CD4-positive, alpha-beta memory T cell (primary cell): Measurements from ENCODE around the gene MAPK12. TPM values are rescaled to one million over a fixed set of nuclear protein-coding genes. Genes with fewer than 3 reads are reported as not detected.
"Not testable (repeated sequence)": the region's sequence is repeated elsewhere in the genome, so short reads cannot be mapped to it uniquely, and the experiment has no call there.

Experiments
- CTCF ChIA-PET: fragments of 350-600 bp; sonication (Branson Sonifier 250); formaldehyde crosslinking; loops from one replicate; lab custom pipeline; 2021; ENCODE audit warnings: inconsistent platforms; ENCODE audit not compliant: partially characterized antibody; lab: Charles Lee
- POLR2A ChIA-PET: fragments of 350-600 bp; sonication (Branson Sonifier 250); formaldehyde crosslinking; loops from one replicate; lab custom pipeline; 2021; ENCODE audit not compliant: partially characterized antibody; lab: Charles Lee
- DNase-seq, 5 donors: peaks; one replicate each; pipeline versions ENCODE4 v3.0.0 to v3.0.0-alpha.2; 2020 to 2022; ENCODE audit warnings: mixed read lengths in 1 of 5
- H3K27ac ChIP-seq: one replicate; pipeline ENCODE4 v1.7.0; 2013; ENCODE audit warnings: low read depth, low read length
- H3K27me3 ChIP-seq: 2 replicates; pipeline ENCODE4 v1.7.0; 2013; ENCODE audit warnings: mild to moderate bottlenecking, low read length, moderate library complexity; ENCODE audit not compliant: insufficient read depth
- H3K36me3 ChIP-seq: 2 replicates; pipeline ENCODE4 v1.7.0; 2013; ENCODE audit warnings: mild to moderate bottlenecking, low read length, moderate library complexity; ENCODE audit not compliant: insufficient read depth
- H3K4me1 ChIP-seq: 2 replicates; pipeline ENCODE4 v1.7.0; 2013; ENCODE audit warnings: mild to moderate bottlenecking, low read length, moderate library complexity; ENCODE audit not compliant: insufficient read depth
- H3K4me3 ChIP-seq, 2 donors: one replicate each; pipeline ENCODE4 v1.7.0; 2013; ENCODE audit warnings: low read length in 2 of 2, mild to moderate bottlenecking in 1 of 2
- H3K9me3 ChIP-seq, 2 donors: one replicate each; pipeline ENCODE4 v1.7.0; 2013; ENCODE audit warnings: low read length in 2 of 2, control low read depth in 1 of 2; ENCODE audit not compliant: control insufficient read depth in 1 of 2
- H3K27ac Mint-ChIP-seq, 7 donors: one replicate each; pipeline ENCODE4 v1.8.0; 2020 to 2021; ENCODE audit warnings: mixed read lengths in 7 of 7, mild to moderate bottlenecking in 6 of 7, inconsistent platforms in 3 of 7, moderate library complexity in 3 of 7
- H3K27me3 Mint-ChIP-seq, 2 donors: one replicate each; pipeline ENCODE4 v1.8.0; 2020 to 2021; ENCODE audit warnings: mixed read lengths in 2 of 2
- H3K36me3 Mint-ChIP-seq, 2 donors: one replicate each; pipeline ENCODE4 v1.8.0; 2020 to 2021; ENCODE audit warnings: mixed read lengths in 2 of 2, inconsistent platforms in 1 of 2, mild to moderate bottlenecking in 1 of 2
- H3K4me1 Mint-ChIP-seq, 4 donors: one replicate each; pipeline ENCODE4 v1.8.0; 2020 to 2021; ENCODE audit warnings: mixed read lengths in 4 of 4, mild to moderate bottlenecking in 1 of 4
- H3K4me3 Mint-ChIP-seq, 8 donors: one replicate each; pipeline ENCODE4 v1.8.0; 2020 to 2021; ENCODE audit warnings: mixed read lengths in 8 of 8, mild to moderate bottlenecking in 7 of 8, moderate library complexity in 6 of 8, inconsistent platforms in 3 of 8
- H3K9me3 Mint-ChIP-seq, 8 donors: one replicate each; pipeline ENCODE4 v1.8.0; 2020 to 2021; ENCODE audit warnings: mixed read lengths in 8 of 8, mild to moderate bottlenecking in 5 of 8, inconsistent platforms in 3 of 8, moderate library complexity in 1 of 8
- intact Hi-C: fragments of 100-400 bp; cut with micrococcal nuclease; formaldehyde crosslinking; loops from one replicate; pipeline ENCODE4 v1.15.1; 2023
- polyA plus RNA-seq, 2 donors: library from polyadenylated mRNA; unstranded; fragments of 300-500 nt; fragmentation: Illumina TruSeq; gene quantifications; one replicate each; pipeline ENCODE4 v1.2.3, GENCODE V29; 2021
- total RNA-seq, 2 experiments: library from RNA; stranded (reverse); gene quantifications; one replicate each; pipeline ENCODE4 v1.2.3, GENCODE V29; 2021

Gene MAPK12
- total and polyA plus RNA-seq, 4 experiments from 2014 or later: 0.05 to 2.9 (median 2.9) TPM; not detected in 1

- no peaks in the 10 kb centered on the region for H3K9me3 ChIP-seq
- Mint-ChIP-seq H3K27ac (no peak overlapping the region), H3K36me3 (no peaks in the 10 kb centered on the region), H3K27me3 (no peaks in the 10 kb centered on the region), H3K9me3 (no peaks in the 10 kb centered on the region), H3K4me3 (no peak overlapping the region), H3K4me1 (peaks cover 0 to 15% (median 8%) of the 10 kb centered on the region in 4 donors)
- H3K36me3 ChIP-seq: no peaks in the 10 kb centered on the region
- CTCF ChIA-PET: interaction anchor here (0.6 to 2.3 kb wide), 8 partner anchors 33 to 346 kb away, joined by 3 to 17 read pairs (median 4); partner anchors contain the start of gene DENND6B
- no peak for DNase-seq
- H3K27ac ChIP-seq: no peak overlapping the region
- peaks cover 14% of the 10 kb centered on the region for H3K4me1 ChIP-seq
- intact Hi-C loops: no loop called here
- H3K27me3 ChIP-seq: no peaks in the 10 kb centered on the region
- no peak overlapping the region for H3K4me3 ChIP-seq
- POLR2A ChIA-PET: interaction anchor here (1.1 to 1.3 kb wide), 2 partner anchors 39 to 67 kb away, joined by 3 to 4 read pairs; no protein-coding TSS in a partner anchor
These were observed 13.9 kb upstream of the MAPK12 start for GRCh38 chr22:50275181-50276055.

- Mint-ChIP-seq H3K9me3 (no peaks in the 10 kb centered on the region), H3K27ac (no peak overlapping the region), H3K4me3 (no peak overlapping the region), H3K36me3 (no peaks in the 10 kb centered on the region), H3K4me1 (peaks cover 0 to 15% (median 8%) of the 10 kb centered on the region in 4 donors), H3K27me3 (no peaks in the 10 kb centered on the region)
- Histone ChIP-seq H3K27ac (no peak overlapping the region), H3K9me3 (no peaks in the 10 kb centered on the region), H3K4me1 (peaks cover 15% of the 10 kb centered on the region), H3K4me3 (no peak overlapping the region), H3K36me3 (no peaks in the 10 kb centered on the region), H3K27me3 (no peaks in the 10 kb centered on the region)
- ChIA-PET CTCF (interaction anchor here (0.6 to 2.3 kb wide), 3 partner anchors 53 to 217 kb away, joined by 4 to 17 read pairs (median 4); partner anchors contain the start of gene DENND6B), POLR2A (interaction anchor here (2.8 kb wide), 1 partner anchor 24 kb away, joined by 10 read pairs; the partner anchor contains the start of gene HDAC10)
- intact Hi-C loops: loop anchor here (1.0 to 5.0 kb wide), 3 partner anchors 53 to 223 kb away; partner anchors contain the start of gene DENND6B
- DNase-seq: no peak
These were observed 13.3 kb upstream of the MAPK12 start for GRCh38 chr22:50274771-50275170.

GRCh38 chr22:50274311-50274710 is 12.8 kb upstream of the MAPK12 start:
- Mint-ChIP-seq H3K4me1 (peaks cover 0 to 15% (median 8%) of the 10 kb centered on the region in 4 donors), H3K36me3 (no peaks in the 10 kb centered on the region), H3K9me3 (no peaks in the 10 kb centered on the region), H3K4me3 (no peak overlapping the region), H3K27me3 (no peaks in the 10 kb centered on the region), H3K27ac (peak overlapping the region in 1 of 7 donors; percentile 72)
- no peak overlapping the region for H3K4me3 ChIP-seq
- H3K27ac ChIP-seq: no peak overlapping the region
- POLR2A ChIA-PET: interaction anchor here (2.8 kb wide), 1 partner anchor 23 kb away, joined by 10 read pairs; the partner anchor contains the start of gene HDAC10
- no peaks in the 10 kb centered on the region for H3K27me3 ChIP-seq
- peak in 4 of 5 donors; percentile 27 to 45 (median 38) for DNase-seq
- peaks cover 19% of the 10 kb centered on the region for H3K4me1 ChIP-seq
- H3K36me3 ChIP-seq: no peaks in the 10 kb centered on the region
- H3K9me3 ChIP-seq: no peaks in the 10 kb centered on the region
- CTCF ChIA-PET: interaction anchor here (0.7 to 2.3 kb wide), 3 partner anchors 32 to 67 kb away, joined by 4 to 7 read pairs (median 5); no protein-coding TSS in a partner anchor
- intact Hi-C loops: loop anchor here (1.0 to 5.0 kb wide), 3 partner anchors 53 to 223 kb away; partner anchors contain the start of gene DENND6B

- peaks cover 0 to 16% (median 8%) of the 10 kb centered on the region in 4 donors for H3K4me1 Mint-ChIP-seq
- CTCF ChIA-PET: interaction anchor here (0.7 to 2.3 kb wide), 3 partner anchors 31 to 68 kb away, joined by 4 to 7 read pairs (median 5); no protein-coding TSS in a partner anchor
- H3K36me3 ChIP-seq, H3K4me3 ChIP-seq, H3K27me3 Mint-ChIP-seq, H3K27me3 ChIP-seq, H3K27ac ChIP-seq, H3K36me3 Mint-ChIP-seq, DNase-seq, H3K9me3 Mint-ChIP-seq, H3K9me3 ChIP-seq: not testable (repeated sequence)
- POLR2A ChIA-PET: interaction anchor here (2.8 kb wide), 1 partner anchor 23 kb away, joined by 10 read pairs; the partner anchor contains the start of gene HDAC10
- H3K4me3 Mint-ChIP-seq: peak overlapping the region in 1 of 8 donors; percentile 39
- intact Hi-C loops: loop anchor here (1.0 to 5.0 kb wide), 3 partner anchors 54 to 224 kb away; partner anchors contain the start of gene DENND6B
- H3K27ac Mint-ChIP-seq: peak overlapping the region in 1 of 7 donors; percentile 72
- H3K4me1 ChIP-seq: peaks cover 20% of the 10 kb centered on the region
These were observed 12.3 kb upstream of the MAPK12 start for GRCh38 chr22:50273781-50274180.

- H3K9me3 ChIP-seq, H3K27ac ChIP-seq, H3K9me3 Mint-ChIP-seq, H3K36me3 Mint-ChIP-seq, H3K36me3 ChIP-seq, DNase-seq, H3K27me3 ChIP-seq, H3K27me3 Mint-ChIP-seq, H3K4me3 ChIP-seq, H3K4me3 Mint-ChIP-seq: not testable (repeated sequence)
- Mint-ChIP-seq H3K4me1 (peaks cover 1 to 20% (median 8%) of the 10 kb centered on the region in 4 donors), H3K27ac (peak overlapping the region in 1 of 7 donors; percentile 72)
- ChIA-PET CTCF (interaction anchor here (1.0 to 2.5 kb wide), 6 partner anchors 22 to 252 kb away, joined by 3 to 10 read pairs (median 6); partner anchors contain the start of genes HDAC10 and SCO2), POLR2A (interaction anchor here (1.9 to 2.8 kb wide), 2 partner anchors 22 to 55 kb away, joined by 4 to 10 read pairs; partner anchors contain the start of gene HDAC10)
- peaks cover 24% of the 10 kb centered on the region for H3K4me1 ChIP-seq
- intact Hi-C loops: loop anchor here (5.0 kb wide), 1 partner anchor 224 kb away; no protein-coding TSS in a partner anchor
These were observed 11.9 kb upstream of the MAPK12 start for GRCh38 chr22:50273352-50273751.

GRCh38 chr22:50272044-50272802 is 10.7 kb upstream of the MAPK12 start:
- POLR2A ChIA-PET: interaction anchor here (0.6 to 2.8 kb wide), 6 partner anchors 21 to 347 kb away, joined by 3 to 10 read pairs (median 4); partner anchors contain the start of genes HDAC10 and TUBGCP6

More at GRCh38 chr22:50272044-50272802, 10.7 kb upstream of the MAPK12 start:
- intact Hi-C loops: loop anchor here (5.0 kb wide), 1 partner anchor 225 kb away; no protein-coding TSS in a partner anchor
- Histone ChIP-seq H3K4me1 (peaks cover 30% of the 10 kb centered on the region), H3K4me3 (no peak overlapping the region), H3K27me3 (no peaks in the 10 kb centered on the region), H3K9me3 (no peaks in the 10 kb centered on the region), H3K27ac (no peak overlapping the region), H3K36me3 (no peaks in the 10 kb centered on the region)
- peaks cover 1 to 24% (median 10%) of the 10 kb centered on the region in 4 donors for H3K4me1 Mint-ChIP-seq
- H3K9me3 Mint-ChIP-seq: no peaks in the 10 kb centered on the region
- no peaks in the 10 kb centered on the region for H3K36me3 Mint-ChIP-seq
- H3K4me3 Mint-ChIP-seq: peak overlapping the region in 3 of 8 donors; percentile 7 to 54 (median 25)
- H3K27ac Mint-ChIP-seq: no peak overlapping the region
- no peak for DNase-seq
- no peaks in the 10 kb centered on the region for H3K27me3 Mint-ChIP-seq
- CTCF ChIA-PET: interaction anchor here (0.8 to 2.5 kb wide), 11 partner anchors 19 to 253 kb away, joined by 3 to 11 read pairs (median 4); partner anchors contain the start of genes DENND6B, HDAC10, LMF2 and NCAPH2
